ENCODE measurements around the gene CSNK2A1.
A peak's percentile ranks its signal among the peaks of the same experiment; 100 is the strongest.

The CSNK2A1 gene

DNA sequence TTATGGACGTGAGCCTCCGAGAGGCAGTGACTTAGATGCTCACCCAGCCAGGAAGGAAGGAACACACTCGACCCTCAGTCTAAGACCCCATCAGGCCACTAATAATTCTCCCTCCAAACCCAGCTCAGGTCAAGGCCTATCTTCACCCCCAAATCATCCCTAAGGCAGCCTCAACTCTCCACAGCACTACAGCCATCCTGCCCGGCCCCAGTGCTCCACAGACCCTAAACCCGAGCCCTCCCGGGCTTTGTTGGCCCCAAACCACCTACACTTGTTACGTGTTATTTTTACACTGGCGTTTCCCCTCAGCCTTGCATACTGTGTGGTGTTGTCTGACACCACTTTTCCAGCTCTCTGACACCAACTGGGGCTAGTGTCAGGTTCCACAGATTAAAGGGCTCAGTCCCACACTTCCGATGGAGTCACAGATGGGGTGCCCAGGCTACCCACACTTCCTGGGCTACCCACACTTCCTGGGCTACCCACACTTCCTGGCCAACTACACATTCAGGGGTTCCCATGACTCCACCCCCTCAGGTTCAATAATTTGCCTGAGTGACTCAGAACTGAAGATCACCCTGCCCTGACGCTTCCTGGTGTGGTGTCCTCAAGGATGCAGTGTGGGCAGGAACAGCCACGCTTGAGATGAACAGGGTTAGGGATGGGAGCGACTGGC lies 110.2 kb downstream of the CSNK2A1 start:
- peak; percentile 61 to 66 (median 64) for DNase-seq (ENCODE audit: low read depth in 2 of 3, low spot score in 1 of 3)

DNA sequence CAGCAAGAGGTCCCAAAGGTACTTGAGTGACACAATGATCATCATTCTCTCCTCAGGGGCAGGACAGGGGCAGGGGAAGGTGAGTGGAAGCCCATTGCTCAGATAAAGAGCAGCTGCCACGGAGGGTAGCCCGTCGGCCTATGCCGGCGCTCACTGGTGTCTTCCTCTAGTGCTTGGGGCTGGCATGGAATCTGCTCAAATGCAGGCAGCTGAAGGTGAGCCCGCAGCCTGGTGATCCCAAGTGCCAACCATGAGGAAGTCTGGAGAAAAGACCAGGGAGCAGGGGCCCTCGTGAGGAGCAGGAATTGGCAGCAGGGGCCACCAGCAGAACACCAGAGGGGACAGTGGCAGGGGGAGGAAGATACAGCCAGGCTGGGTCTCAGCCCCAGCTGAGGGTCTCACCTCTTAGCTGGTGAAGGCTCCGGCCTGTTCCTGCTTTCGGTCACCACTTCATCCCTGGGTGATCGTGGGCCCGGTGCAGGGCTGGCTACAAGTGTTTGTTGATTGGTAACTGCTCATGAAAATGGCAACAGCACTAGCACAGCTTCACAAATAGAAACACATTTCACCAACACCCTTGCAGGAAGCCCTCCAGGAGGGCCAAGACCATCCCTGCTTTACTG lies 110.8 kb downstream of the CSNK2A1 start:
- no peak for DNase-seq (ENCODE audit: low read depth in 2 of 3, low spot score in 1 of 3)

DNA sequence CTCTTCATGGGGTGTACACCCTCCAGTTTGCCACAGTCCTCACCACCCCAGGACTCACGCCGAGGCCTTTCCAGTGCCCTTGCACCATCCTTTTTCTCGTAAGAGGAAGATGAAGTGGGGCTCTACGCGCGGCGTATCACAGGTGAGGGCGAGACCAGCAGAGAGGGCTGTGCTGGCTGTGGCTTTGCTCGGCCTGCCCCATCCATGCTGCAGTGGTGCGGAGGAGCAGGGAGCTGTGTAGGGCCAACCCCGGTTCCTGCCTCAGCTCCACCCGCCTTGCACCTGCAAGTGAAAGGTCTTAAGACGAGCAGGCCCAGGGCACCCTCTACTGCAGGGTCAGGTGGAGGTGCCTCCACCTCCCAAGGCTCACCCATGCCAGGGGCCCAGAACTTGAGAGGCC lies 111.4 kb downstream of the CSNK2A1 start:
- DNase-seq (ENCODE audit: low read depth in 2 of 3, low spot score in 1 of 3), result no peak

DNA sequence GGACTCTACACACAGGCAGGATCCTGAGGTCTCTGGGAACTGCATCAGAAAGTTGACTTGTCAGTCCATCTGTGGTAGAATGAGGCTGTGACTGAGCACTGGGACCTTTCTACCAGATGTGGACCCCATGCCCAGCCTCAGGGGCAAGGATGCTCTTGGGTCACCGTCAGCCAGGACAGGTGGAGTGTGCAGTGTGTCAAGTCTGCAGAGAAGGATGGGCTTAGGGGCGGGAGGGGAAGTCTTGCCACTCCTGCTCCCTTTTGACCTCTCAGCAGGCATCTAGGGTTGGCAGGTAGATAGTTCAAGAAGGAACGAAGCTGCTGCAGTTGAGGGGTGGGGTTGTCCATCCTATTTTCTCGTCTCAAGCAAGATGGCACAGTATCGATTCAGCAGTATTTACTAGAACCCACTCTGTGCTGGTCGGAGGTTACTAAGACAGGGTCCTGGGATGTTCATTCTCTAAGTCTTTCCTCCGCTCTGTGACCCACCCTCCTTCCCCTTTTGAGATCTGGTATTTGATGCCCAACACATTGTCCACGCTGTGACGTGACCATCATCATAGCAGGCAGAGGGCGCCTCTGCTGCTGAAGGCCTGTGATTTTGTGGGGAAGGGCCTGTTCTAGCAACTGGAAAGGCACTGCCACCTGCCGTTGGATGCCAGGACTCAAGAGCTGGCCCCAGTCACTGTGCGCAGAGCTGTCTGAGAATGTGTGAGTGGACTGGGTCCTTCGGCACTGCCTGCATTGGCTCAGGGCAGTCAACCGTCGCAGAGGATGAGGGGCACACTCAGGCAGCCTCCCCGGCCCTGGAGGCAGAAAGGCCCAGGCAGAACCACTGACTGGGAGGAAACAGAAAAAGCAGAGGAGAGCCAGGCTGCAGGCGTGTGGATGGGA lies 112.3 kb downstream of the CSNK2A1 start:
- DNase-seq (ENCODE audit: low read depth in 2 of 3, low spot score in 1 of 3), result peak in 2 of 3 donors; percentile 16 to 33

DNA sequence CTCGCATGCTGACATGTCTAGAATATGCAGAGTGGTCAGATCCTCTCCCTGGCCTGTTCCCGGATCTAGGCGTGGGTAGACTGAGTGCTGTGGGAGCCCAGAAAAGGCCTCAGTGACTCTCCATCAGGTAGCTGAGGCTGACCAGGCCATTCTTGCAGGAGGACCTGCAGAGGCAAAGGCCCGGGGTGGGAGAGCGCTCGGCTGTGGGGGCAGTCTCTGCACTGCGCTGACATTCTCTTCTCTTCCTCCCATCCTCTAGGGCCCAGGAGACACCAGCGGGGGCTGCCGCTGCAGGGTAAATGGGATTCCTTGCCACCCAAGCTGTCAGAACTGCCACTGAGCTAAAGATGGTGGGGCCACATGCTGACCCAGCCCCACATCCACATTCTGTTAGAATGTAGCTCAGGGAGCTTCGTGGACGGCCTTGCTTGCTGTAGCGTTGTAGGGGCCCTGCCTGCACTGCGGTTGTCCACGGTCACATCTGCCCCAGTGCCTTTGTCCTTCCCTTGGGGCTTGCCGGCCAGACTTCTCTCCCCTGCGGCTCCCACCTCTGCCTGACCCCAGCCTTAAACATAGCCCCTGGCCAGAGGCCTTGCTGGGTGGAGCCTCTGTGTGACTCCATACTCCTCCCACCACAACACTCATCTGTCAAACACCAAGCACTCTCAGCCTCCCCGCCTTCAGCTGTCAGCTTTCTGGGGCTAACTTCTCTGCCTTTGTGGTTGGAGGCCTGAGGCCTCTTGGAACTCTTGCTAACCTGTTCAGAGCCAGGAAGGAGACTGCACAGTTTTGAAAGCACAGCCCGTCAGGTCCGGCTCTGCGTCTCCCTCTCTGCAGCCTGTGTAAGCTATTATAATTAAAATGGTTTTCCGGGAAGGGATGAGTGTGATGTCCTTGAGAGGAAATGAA lies 113.2 kb downstream of the CSNK2A1 start:
- DNase-seq (ENCODE audit: low read depth in 2 of 3, low spot score in 1 of 3), result no peak

DNA sequence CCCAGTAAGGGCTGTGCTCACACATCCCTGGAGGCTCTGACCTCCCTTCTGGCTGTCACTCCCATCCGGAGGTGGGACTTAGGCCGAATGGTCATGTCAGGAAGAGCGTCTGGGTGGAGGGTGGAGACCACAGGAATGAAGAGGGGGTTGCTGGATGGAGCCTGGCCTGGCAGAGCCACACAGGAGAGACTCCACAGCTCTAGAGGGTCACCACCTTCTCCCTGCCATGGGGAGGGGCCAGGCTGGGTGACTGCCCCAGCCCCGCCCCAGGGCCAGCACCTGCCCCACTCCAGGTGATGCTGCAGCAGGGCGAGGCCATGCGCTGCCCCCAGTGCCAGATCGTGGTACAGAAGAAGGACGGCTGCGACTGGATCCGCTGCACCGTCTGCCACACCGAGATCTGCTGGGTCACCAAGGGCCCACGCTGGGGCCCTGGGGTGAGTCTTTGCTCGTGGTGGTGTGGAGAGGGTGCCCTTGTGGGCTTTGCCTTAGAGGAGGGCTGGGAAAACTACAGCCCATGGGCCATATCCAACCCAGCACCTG lies 114.9 kb downstream of the CSNK2A1 start:
- DNase-seq (ENCODE audit: low read depth in 2 of 3, low spot score in 1 of 3), result no peak

DNA sequence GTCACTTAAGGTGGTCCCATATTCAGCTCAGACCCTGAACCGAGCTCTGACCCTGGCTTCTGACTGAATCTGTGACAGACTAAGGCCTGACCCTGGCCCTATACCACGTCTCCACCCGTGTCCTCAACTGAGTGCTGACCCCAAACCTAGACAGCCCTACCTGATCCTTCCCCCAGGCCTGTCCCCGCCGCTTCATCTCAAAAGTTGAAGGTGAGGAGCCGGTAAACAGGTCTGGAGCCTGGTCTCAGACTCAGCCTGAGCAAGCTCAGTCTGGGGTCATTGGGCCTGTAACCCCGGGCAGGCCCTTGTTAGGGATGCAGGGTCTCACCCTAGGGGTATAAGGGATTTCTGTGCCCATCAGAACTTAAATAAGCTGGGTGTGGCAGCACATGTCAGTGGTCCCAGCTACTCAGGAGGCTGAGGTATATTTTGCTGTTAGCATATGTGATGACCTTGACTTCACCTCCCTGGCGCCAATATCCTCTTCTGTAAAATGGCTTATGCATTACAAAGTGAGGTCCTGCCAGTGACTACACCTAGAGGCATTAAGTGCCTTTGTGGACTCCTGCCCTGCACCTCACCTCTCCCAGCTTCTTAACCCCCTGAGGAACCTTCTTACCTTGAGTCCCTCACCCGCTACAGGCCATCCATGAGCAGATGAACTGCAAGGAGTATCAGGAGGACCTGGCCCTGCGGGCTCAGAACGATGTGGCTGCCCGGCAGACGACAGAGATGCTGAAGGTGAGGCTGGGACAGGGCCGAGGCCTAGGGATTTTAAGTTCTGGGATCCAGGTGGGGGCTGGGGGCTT lies 115.5 kb downstream of the CSNK2A1 start:
- no peak for DNase-seq (ENCODE audit: low read depth in 2 of 3, low spot score in 1 of 3)

DNA sequence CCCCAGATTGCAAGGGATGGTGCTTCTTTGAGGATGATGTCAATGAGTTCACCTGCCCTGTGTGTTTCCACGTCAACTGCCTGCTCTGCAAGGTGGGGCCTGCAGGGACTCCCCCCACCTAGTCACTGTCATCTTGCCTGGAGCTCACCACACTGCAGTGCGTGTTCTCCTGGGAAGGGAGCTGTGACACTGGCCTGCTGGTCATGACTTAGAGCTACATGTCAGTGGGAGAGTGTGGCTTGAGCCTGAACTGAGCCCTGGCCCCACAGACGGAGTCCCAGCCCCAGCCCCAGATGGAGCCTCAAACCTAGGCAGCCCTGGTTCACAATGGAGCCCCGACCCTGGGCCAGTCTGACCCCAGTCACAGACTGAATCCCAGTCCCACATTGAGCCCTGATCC lies 116.2 kb downstream of the CSNK2A1 start:
- no peak for DNase-seq (ENCODE audit: low read depth in 2 of 3, low spot score in 1 of 3)

DNA sequence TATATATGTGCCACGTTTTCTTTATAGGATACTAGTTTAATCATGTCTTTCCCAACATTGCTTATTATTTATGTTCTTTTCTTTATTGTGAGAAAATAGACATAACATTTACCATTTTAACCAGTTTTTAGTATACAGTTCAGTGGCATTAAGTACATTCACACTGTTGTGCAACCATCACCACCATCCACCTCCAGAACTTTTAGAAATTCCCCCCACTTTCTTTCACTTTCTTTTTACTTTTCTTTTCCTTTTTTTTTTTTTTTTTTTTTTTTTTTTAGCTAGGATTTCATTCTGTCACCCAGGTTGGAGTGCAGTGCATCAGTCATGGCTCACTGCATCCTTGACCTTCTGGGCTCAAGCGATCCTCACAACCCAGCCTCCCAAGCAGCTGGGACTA lies 117.0 kb downstream of the CSNK2A1 start:
- no peak for DNase-seq (ENCODE audit: low read depth in 2 of 3, low spot score in 1 of 3)

Measured in stimulated activated CD4-positive, alpha-beta T cell treated with anti-CD3 and anti-CD28 coated beads, Interleukin-12 subunit alpha, Interleukin-12 subunit beta, amount 100 ng/mL, for 48 hours (primary cell).